Testis (tissue), 2 donors: ENCODE measurements around the gene ZBED1.

Source experiments
- POLR2A ChIP-seq: fragments of 450-650 bp; IDR thresholded peaks from one replicate; pipeline ENCODE4 v1.6.1; 2017; ENCODE audit warnings: antibody characterized with exemption, mild to moderate bottlenecking, moderate library complexity
- TF ChIP-seq, protein P1 (sequence below), 3 experiments: fragments of 450-650 bp in 2 of 3; fragments of 200-600 bp in 1 of 3; sonication (generic) in 1 of 3; IDR thresholded peaks; one replicate each; pipeline ENCODE4 v1.5.1; 2016 to 2019; ENCODE audit warnings: antibody characterized with exemption in 3 of 3, mild to moderate bottlenecking in 2 of 3, moderate library complexity in 1 of 3

DNA sequence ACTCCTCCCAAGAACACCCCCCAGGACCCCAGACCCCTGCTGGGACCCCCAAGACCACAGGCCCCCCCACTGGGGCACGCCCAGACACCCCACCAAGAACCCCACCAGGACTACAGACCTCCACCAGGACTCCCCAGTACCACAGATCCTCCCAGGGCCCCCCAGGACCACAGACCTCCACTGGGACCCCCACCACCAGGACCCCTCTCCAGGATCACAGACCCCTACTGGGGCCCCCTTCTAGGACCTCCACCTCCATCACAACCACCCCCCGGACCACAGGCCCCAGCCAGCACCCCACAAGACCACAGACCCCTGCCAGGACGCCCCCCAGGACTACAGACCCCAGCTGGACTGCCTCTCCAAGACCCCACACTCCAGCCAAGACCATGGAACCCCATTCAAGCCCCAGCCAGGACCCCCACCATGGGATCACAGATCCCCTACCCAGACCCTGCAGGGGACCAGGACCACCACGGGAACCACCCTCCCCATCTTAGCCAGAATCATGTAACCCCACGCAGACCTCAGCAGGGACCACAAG is 855 bp upstream of the ZBED1 start:
- TF ChIP-seq, protein P1, sequence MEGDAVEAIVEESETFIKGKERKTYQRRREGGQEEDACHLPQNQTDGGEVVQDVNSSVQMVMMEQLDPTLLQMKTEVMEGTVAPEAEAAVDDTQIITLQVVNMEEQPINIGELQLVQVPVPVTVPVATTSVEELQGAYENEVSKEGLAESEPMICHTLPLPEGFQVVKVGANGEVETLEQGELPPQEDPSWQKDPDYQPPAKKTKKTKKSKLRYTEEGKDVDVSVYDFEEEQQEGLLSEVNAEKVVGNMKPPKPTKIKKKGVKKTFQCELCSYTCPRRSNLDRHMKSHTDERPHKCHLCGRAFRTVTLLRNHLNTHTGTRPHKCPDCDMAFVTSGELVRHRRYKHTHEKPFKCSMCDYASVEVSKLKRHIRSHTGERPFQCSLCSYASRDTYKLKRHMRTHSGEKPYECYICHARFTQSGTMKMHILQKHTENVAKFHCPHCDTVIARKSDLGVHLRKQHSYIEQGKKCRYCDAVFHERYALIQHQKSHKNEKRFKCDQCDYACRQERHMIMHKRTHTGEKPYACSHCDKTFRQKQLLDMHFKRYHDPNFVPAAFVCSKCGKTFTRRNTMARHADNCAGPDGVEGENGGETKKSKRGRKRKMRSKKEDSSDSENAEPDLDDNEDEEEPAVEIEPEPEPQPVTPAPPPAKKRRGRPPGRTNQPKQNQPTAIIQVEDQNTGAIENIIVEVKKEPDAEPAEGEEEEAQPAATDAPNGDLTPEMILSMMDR (IDR thresholded peaks at IDR 0.05) = no peak
- no peak for TF ChIP-seq POLR2A
